OCI-LY3 (cell line): ENCODE data around the gene NR6A1.

ENCODE experiments used
- H2AFZ ChIP-seq: fragments of 200-600, 300-600 bp; shearing (Covaris generic); 2 replicates; pipeline ENCODE4 v1.6.0; 2014; ENCODE audit warnings: antibody characterized with exemption, low read depth, low read length
- H3K27ac ChIP-seq: fragments of 200-600, 300-600 bp; sonication (generic); 2 replicates; pipeline ENCODE4 v1.5.1; 2014; ENCODE audit warnings: mild to moderate bottlenecking, low read length, moderate library complexity, mixed read lengths
- H3K27me3 ChIP-seq: fragments of 200-600, 300-600 bp; sonication (generic); 2 replicates; pipeline ENCODE4 v1.6.1; 2014; ENCODE audit warnings: low read depth, low read length, mixed read lengths
- H3K36me3 ChIP-seq: fragments of 200-600, 300-600 bp; sonication (generic); replicated peaks from 2 replicates; pipeline ENCODE3; 2014; ENCODE audit warnings: low read depth, low read length, mixed read lengths
- H3K4me1 ChIP-seq: fragments of 300-600, 200-600 bp; sonication (generic); 2 replicates; pipeline ENCODE4 v1.6.1; 2014; ENCODE audit warnings: low read length, mixed read lengths
- H3K4me2 ChIP-seq: fragments of 200-600, 300-600 bp; sonication (generic); 2 replicates; pipeline ENCODE4 v1.6.1; 2014; ENCODE audit warnings: low read length, mixed read lengths
- H3K4me3 ChIP-seq: fragments of 300-600, 200-600 bp; sonication (generic); 2 replicates; pipeline ENCODE4 v1.5.1; 2014; ENCODE audit warnings: antibody characterized with exemption, mild to moderate bottlenecking, low read length, moderate library complexity
- H3K79me2 ChIP-seq: fragments of 300-600, 200-600 bp; shearing (Covaris generic); 2 replicates; pipeline ENCODE4 v1.6.1; 2014; ENCODE audit warnings: mild to moderate bottlenecking, low read length, mixed read lengths
- H3K9ac ChIP-seq: fragments of 300-600, 200-600 bp; shearing (Covaris generic); 2 replicates; pipeline ENCODE4 v1.6.0; 2014; ENCODE audit warnings: mild to moderate bottlenecking, low read length, moderate library complexity
- H3K9me3 ChIP-seq: fragments of 200-600, 300-600 bp; shearing (Covaris generic); 2 replicates; pipeline ENCODE4 v1.6.1; 2014; ENCODE audit warnings: low read length, mixed read lengths; ENCODE audit not compliant: insufficient read depth
- H4K20me1 ChIP-seq: fragments of 200-600, 300-600 bp; sonication (generic); 2 replicates; pipeline ENCODE4 v1.6.1; 2016; ENCODE audit warnings: low read length, mixed read lengths; ENCODE audit not compliant: insufficient read depth
- EZH2phosphoT487 ChIP-seq: fragments of 200-600 bp; shearing (Covaris generic); IDR thresholded peaks from 2 replicates; pipeline ENCODE4 v1.6.1; 2018; ENCODE audit warnings: antibody characterized with exemption, mixed run types, low read depth
- TF ChIP-seq, protein P1 (sequence below): fragments of 200-600, 300-600 bp; sonication (generic); IDR thresholded peaks from 2 replicates; pipeline ENCODE4 v1.5.1; 2014; ENCODE audit warnings: antibody characterized with exemption, low read length, low read depth

Gene NR6A1

DNA sequence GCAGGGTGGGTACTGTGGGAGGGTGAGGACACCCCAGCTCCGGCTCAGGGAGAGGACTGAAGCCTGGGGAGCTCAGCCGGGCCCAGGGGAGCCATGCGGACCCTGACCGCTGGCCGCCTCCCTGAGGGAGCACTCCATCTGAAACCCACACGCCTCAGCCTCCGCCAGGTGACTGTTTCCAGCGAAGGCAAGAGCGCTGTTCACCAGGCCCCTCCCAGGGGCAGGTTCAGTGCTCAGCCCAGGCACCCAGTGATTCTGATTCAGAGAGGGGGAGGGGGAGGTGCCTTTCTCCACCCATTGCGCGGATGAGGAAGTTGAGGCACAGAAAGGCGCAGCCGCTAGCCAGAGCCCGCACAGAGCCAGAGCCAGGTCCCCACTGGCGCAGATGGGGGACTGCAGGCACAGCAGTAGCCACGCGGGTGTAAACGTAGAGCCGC, 293.9 kb downstream of the NR6A1 start:
- Histone ChIP-seq H4K20me1 (no peaks in the 10 kb centered on the region), H2AFZ (no peak overlapping the region), H3K79me2 (no peaks in the 10 kb centered on the region), H3K27ac (no peak overlapping the region), H3K4me3 (no peak overlapping the region), H3K9me3 (no peaks in the 10 kb centered on the region), H3K4me1 (peaks cover 14% of the 10 kb centered on the region), H3K9ac (no peak overlapping the region), H3K27me3 (no peaks in the 10 kb centered on the region), H3K4me2 (no peak overlapping the region), H3K36me3 (no peaks in the 10 kb centered on the region)
- TF ChIP-seq, protein P1, sequence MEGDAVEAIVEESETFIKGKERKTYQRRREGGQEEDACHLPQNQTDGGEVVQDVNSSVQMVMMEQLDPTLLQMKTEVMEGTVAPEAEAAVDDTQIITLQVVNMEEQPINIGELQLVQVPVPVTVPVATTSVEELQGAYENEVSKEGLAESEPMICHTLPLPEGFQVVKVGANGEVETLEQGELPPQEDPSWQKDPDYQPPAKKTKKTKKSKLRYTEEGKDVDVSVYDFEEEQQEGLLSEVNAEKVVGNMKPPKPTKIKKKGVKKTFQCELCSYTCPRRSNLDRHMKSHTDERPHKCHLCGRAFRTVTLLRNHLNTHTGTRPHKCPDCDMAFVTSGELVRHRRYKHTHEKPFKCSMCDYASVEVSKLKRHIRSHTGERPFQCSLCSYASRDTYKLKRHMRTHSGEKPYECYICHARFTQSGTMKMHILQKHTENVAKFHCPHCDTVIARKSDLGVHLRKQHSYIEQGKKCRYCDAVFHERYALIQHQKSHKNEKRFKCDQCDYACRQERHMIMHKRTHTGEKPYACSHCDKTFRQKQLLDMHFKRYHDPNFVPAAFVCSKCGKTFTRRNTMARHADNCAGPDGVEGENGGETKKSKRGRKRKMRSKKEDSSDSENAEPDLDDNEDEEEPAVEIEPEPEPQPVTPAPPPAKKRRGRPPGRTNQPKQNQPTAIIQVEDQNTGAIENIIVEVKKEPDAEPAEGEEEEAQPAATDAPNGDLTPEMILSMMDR, result no peak
- TF ChIP-seq EZH2phosphoT487, result no peak

DNA sequence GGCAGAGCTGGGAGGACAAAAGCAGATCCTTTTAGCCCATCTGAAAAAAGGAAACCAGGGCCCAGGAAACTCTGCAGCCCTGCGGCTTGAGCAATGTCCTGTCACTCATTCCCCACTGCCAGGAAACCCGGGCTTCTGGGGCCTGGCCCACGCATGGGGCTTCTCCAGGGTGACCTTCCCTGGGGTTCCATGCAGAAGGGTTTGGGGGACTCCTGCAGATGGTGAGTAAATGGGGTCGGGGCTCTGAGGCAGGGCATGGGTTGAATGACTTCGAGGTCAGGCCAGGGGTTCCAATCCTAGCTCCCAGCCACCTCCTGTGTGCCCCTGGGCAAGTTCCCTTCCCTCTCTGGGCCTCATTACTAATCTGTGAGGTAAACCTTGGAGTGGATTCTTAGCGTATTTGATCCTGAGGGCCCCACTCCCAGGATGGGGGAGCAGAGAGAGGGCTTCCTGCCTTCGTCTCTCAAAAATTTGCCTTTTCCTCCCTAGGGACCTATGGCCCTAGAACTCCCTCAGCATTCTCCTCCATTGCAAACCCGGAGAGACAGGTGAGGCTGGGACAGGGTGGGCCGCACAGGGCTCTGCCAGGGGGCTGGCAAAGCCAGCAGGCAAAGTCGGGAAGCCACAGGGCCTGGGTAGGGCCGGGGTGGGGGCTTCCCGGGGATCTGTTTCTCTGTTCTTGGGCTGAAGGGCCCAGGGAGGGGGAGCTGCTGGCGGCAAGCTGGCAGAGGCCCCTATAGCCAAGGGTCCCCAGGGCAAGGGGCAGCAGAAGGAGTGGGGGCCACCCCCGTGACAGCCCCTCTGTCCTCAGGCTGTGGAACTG, 295.0 kb downstream of the NR6A1 start:
- H3K9me3 ChIP-seq, result no peaks in the 10 kb centered on the region
- peak overlapping the region; percentile 9 for H3K4me2 ChIP-seq
- peak overlapping the region; percentile 30; the same call in 1 of the 2 replicates for H2AFZ ChIP-seq
- peaks cover 14% of the 10 kb centered on the region for H3K4me1 ChIP-seq
- H3K9ac ChIP-seq, result no peak overlapping the region
- H3K27me3 ChIP-seq, result no peaks in the 10 kb centered on the region
- H4K20me1 ChIP-seq, result no peaks in the 10 kb centered on the region
- H3K4me3 ChIP-seq, result no peak overlapping the region
- H3K27ac ChIP-seq, result no peak overlapping the region
- no peak for TF ChIP-seq EZH2phosphoT487
- TF ChIP-seq, protein P1, result no peak
- H3K36me3 ChIP-seq, result no peaks in the 10 kb centered on the region
- no peaks in the 10 kb centered on the region for H3K79me2 ChIP-seq

DNA sequence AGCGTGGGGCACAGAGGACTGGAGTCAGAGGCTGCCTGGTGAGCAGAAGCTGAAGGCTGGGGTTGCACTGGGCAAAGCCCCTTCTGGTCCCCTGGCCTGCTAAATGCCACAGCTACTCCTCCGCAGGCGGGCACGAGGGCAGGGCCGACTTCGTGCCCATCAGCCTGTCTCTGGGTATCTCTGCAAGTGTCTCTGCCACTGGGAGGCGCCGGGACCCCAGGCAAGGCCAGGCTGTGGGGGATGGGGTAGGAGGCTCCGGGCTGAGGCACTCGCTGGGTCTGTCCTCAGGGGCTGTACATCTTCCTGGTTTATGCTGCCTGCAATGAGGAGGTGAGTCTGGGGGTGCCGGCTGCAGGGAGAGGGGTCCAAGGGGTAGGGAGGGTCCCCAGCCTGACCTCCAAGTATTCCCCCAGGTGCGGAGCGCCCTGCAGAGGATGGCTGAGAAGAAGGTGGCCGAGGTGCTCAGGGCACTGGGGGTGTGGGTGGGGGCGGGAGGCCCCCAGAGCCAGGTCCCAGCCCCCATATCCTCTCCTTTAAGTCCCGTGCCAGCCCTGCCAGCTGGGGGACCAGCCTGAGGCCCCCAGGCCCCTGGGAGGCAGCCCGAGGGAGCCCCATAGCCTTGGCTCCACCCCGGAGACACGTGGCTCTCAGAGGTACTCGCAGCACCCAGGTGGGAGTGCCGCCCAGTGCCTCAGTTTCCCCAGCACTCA, 295.8 kb downstream of the NR6A1 start:
- H3K4me1 ChIP-seq, result peaks cover 12% of the 10 kb centered on the region
- no peak overlapping the region for H3K27ac ChIP-seq
- peak overlapping the region; percentile 9; the same call in 1 of the 2 replicates for H3K4me2 ChIP-seq
- no peak overlapping the region for H3K4me3 ChIP-seq
- TF ChIP-seq EZH2phosphoT487, result no peak
- TF ChIP-seq, protein P1, result peak; percentile 19; the same call in 1 of the 2 replicates
- 0 out of 2 replicates have a peak overlapping the region, but pooled peaks have one; percentile 30 for H2AFZ ChIP-seq
- H3K36me3 ChIP-seq, result no peaks in the 10 kb centered on the region
- H3K79me2 ChIP-seq, result no peaks in the 10 kb centered on the region
- H3K9ac ChIP-seq, result no peak overlapping the region
- no peaks in the 10 kb centered on the region for H3K9me3 ChIP-seq
- no peaks in the 10 kb centered on the region for H3K27me3 ChIP-seq
- no peaks in the 10 kb centered on the region for H4K20me1 ChIP-seq

- H3K4me3 ChIP-seq, result no peak overlapping the region
- no peak overlapping the region for H3K27ac ChIP-seq
- H3K4me2 ChIP-seq, result no peak overlapping the region
- H3K9ac ChIP-seq, result no peak overlapping the region
- no peaks in the 10 kb centered on the region for H3K36me3 ChIP-seq
- no peaks in the 10 kb centered on the region for H3K27me3 ChIP-seq
- H3K4me1 ChIP-seq, result peaks cover 6% of the 10 kb centered on the region; the same call in 1 of the 2 replicates
- TF ChIP-seq, protein P1, result no peak
- TF ChIP-seq EZH2phosphoT487, result no peak
- H2AFZ ChIP-seq, result no peak overlapping the region
- H4K20me1 ChIP-seq, result no peaks in the 10 kb centered on the region
- no peaks in the 10 kb centered on the region for H3K9me3 ChIP-seq
- no peaks in the 10 kb centered on the region for H3K79me2 ChIP-seq
These were observed 297.0 kb downstream of the NR6A1 start for GRCh38 chr9:124474151-124474550.
